HG03432 (cell line): ENCODE measurements around the gene NOL9.
"Not testable (repeated sequence)": the region's sequence is repeated elsewhere in the genome, so short reads cannot be mapped to it uniquely, and the experiment has no call there.

Source experiments
- ATAC-seq: cut with Tn5 transposase; IDR thresholded peaks from one replicate; pipeline ENCODE4 v1.9.1; 2021; ENCODE audit warnings: mild to moderate bottlenecking, moderate library complexity; ENCODE audit not compliant: unreplicated experiment

NOL9 gene

DNA sequence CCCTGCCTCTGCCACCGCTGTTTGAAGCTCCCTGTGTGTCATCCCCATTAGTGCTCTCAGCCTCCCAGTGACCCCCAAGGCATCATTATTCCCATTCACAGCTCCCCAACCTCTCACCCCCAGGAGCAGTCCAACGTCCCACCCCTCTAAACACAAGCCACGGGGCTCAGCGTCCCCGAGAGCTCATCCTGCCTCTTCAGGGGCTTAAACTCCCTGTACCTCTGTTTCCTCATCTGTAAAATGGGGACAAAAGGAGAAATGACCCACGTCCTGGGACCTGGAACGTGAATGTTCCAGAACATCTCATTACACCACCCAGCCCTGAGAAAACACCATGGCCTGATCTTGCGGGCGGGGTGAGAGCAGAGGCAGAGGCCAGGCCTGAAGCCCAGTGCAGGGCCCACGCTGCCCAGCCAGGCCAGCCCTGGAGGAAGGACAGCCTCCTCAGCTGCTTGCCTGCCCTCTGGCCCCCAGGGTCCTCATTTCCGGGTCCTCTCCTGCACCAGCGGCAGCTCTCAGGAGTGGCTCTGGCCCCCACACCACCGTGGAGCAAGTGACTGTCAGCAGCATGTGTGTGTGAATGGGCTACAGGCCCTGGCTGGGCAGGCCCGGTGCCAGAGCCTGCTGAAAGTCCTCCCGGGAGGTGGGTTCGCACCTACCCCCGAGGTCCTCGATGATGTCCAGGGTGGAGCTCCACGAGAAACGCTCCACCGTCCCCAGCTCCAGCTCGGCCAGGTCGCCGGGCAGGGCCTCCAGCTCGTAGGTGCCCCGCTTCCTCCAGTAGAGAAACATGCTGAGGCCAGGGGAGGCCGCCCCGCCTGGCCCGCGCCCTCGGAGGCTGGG lies 48.7 kb downstream of the NOL9 start:
- no peak for ATAC-seq

GRCh38 chr1:6504887-6505286 lies 49.4 kb downstream of the NOL9 start:
- no peak for ATAC-seq

GRCh38 chr1:6503884-6504602 lies 50.3 kb downstream of the NOL9 start:
- no peak for ATAC-seq

DNA sequence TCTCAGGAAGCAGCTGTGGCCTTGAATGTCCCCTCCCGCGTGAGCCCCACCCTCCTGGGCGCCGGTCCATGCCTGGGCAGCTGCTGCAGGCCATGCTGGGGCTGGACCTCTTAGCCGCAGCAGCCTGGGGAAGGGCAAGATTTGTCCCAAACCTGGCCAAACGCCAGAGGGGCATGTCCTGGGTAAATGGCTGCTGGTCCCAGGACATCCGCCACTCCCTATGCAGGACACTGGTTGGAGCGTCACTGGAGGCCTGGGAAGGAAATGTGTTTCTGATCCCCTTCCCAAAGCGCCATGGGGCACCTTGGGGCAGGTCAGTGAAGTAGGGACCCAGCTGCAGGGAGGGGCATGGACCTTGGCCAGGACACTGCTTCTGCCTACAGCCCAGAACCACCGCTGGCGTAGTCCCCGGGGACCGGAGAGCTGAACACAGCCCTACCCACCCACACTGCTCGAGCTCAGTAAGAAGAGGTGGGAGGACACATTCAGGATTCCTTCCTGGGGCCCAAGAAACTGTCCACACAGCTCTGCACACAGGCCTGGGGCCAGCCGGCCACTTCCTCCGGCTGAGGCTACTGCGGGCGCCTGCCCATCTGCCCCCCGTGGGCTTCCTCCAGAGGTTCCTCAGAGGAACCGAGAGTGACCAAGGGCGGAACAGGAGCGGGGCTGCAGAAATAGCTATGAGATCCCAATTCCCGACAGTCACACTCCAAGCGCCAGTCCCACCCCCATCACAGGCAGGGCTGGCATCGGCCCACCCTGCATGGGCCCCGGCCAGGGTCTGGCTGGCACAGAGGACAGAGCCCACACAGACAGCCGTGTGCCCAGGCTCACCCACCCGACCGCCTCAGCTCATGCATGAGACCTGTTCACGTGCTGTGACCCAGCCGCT lies 52.1 kb downstream of the NOL9 start:
- no peak for ATAC-seq

GRCh38 chr1:6501279-6501813 lies 53.0 kb downstream of the NOL9 start:
- no peak for ATAC-seq

DNA sequence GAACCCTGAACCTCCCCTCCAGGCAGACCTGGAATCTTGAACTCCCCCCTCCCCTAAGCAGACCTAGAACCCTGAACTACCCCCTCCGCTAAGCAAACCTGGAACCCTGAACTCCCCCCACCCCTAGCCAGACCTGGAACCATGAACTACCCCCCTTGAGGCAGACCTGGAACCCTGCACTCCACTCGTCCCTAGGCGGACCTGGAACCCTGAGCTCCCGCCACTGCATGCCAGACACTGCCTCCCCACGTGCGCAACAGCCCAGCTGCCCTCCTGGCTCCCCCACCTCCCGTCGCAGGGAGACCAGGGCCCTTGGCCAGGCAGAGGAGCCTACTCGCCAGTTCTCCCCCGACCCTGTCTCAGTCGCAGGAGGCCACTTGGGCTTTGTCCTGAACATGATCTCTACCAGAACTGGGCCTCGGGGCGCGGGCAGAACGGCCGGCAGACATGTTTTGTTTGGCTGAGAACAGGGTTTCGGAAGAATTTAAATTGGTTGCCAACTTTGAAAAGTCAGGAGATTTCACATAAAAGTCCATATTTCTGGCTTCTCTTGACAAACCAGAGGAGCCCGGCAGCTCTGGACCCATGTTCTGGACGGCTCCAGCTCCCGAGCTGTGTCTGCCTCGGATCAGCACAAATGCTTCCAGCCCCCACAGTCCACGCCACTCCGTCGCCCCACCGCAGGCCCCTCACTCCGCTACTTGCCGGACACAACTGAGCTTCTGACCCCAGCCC lies 53.6 kb downstream of the NOL9 start:
- ATAC-seq: no peak

GRCh38 chr1:6499296-6499695 lies 55.0 kb downstream of the NOL9 start:
- no peak for ATAC-seq

DNA sequence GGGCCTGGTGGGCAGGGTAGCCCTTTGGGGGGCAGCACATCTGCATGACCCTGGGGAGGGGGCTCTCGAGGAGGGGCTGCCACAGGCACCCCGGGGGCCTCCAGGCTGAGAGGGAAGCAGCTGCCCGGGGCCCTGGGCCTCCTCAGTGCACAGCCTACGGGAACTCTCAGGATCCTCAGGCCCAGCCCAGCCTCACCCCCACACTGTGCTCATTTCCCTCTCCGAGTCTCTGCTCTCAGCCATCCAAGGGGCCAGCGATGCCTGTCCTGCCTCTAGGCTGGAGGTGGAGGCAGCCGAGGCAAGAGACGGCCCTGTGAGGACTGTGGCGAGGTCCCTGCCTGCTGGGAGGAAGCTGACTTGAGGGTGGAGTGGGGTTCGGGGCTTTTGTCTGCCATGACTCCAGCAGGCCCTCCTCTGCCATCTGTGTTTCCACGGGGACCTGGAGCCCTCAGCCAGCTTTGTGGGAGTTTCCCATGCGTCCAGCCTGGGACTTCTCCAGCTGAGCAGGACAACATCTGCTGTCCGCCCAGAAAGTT lies 55.7 kb downstream of the NOL9 start:
- ATAC-seq: no peak

DNA sequence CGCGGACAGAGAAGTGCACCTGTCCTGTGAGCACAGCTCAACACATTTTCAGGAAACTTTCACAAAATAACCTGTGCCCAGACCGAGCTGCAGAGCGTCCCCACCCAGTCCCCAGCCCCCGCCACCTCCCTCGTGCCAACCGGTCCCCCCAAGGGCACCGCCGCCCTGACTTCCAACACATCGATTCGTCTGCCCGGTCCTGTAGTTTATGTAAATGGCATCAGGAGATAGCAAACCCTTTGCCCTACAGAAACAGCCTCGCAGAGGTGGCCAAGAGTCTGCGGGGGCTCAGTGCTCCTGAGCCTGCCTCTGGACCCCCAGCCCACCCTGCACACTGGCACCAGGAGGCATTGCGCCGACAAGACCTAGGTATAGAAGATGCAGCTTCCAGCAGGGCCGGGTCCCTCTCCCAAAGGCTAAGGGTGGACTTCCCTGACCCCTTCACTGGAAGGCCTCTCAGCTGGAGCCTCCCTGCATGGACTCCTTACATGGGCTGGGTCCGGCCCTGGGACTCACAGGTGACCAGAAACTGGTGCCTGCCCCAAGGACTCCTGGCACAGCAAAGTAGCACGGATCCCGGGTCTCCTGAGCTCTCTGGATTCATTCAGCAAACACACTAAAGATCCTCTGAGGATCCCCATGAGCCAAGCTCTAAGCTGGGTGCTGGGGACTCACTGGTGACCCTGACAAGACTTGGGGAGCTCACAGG lies 56.3 kb downstream of the NOL9 start:
- ATAC-seq: no peak

GRCh38 chr1:6497215-6497866 lies 57.0 kb downstream of the NOL9 start:
- ATAC-seq: no peak

- ATAC-seq: no peak
Measured at GRCh38 chr1:6496890-6497214, 57.5 kb downstream of the NOL9 start.

GRCh38 chr1:6496365-6496721 lies 58.0 kb downstream of the NOL9 start:
- no peak for ATAC-seq

- no peak for ATAC-seq
Measured at GRCh38 chr1:6495540-6496364, 58.6 kb downstream of the NOL9 start.

DNA sequence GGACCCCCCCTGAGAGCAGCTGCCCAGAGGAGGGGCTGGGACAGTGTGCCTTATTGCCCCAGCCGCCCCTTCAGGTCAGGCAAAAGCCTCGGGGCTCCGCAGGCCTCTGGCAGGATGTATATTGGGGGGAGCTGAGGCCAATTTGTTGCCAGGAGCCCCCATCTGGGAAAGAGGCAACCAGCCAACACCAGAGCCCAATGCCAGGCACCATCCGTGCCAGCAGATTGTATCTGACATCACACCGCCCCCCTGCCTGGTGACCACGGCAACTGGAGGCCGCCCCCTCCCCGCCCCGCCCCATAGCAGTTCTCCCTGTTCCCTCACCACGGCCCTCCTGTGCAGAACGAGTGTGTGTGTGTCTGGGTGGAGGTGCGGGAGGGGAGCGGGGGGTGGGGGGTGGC lies 59.3 kb downstream of the NOL9 start:
- no peak for ATAC-seq

- no peak for ATAC-seq
Measured at GRCh38 chr1:6494627-6495026, 59.7 kb downstream of the NOL9 start.

GRCh38 chr1:6493834-6494223 lies 60.5 kb downstream of the NOL9 start:
- ATAC-seq: not testable (repeated sequence)

- no peak for ATAC-seq
Measured at GRCh38 chr1:6491966-6492365, 62.3 kb downstream of the NOL9 start.

- ATAC-seq: no peak
Measured at GRCh38 chr1:6491480-6491962, 62.8 kb downstream of the NOL9 start, which contains the start of gene PLEKHG5. PLEKHG5 (minus strand) TSS chr1:6491667; CDS start chr1:6477571, 14,096 bp downstream.
